Lower lobe of right lung (tissue), 2 donors: ENCODE results near the gene ST6GALNAC3. TPM values are rescaled to one million over a fixed set of nuclear protein-coding genes. Genes with fewer than 3 reads are reported as not detected.

Source experiments
- ATAC-seq, 2 donors: fragments of 200-7000 bp; cut with Tn5 transposase; one replicate each; pipeline ENCODE4 v1.9.1; 2020 to 2022; ENCODE audit warnings: mild to moderate bottlenecking in 2 of 2, moderate library complexity in 2 of 2
- DNase-seq: peaks from one replicate; pipeline ENCODE4 v3.0.0-alpha.2; 2020
- H3K27ac ChIP-seq: fragments of 200-600 bp; one replicate; pipeline ENCODE4 v1.8.0; 2022
- H3K27me3 ChIP-seq: fragments of 200-600 bp; one replicate; pipeline ENCODE4 v1.8.0; 2022; ENCODE audit warnings: low read depth
- H3K36me3 ChIP-seq: fragments of 200-600 bp; one replicate; pipeline ENCODE4 v1.8.0; 2022; ENCODE audit warnings: mild to moderate bottlenecking
- H3K4me1 ChIP-seq: fragments of 200-600 bp; one replicate; pipeline ENCODE4 v1.8.0; 2022
- H3K4me3 ChIP-seq: fragments of 200-600 bp; one replicate; pipeline ENCODE4 v1.8.0; 2022; ENCODE audit warnings: mild to moderate bottlenecking
- H3K9me3 ChIP-seq: fragments of 200-600 bp; one replicate; pipeline ENCODE4 v1.8.0; 2022
- CTCF ChIP-seq: fragments of 200-600 bp; IDR thresholded peaks from one replicate; pipeline ENCODE4 v1.8.0; 2022; ENCODE audit warnings: antibody characterized with exemption, mild to moderate bottlenecking
- intact Hi-C: fragments of 100-400 bp; cut with DNase I; formaldehyde crosslinking; loops from one replicate; pipeline ENCODE4 v1.11.0; 2022
- total RNA-seq: library from RNA; stranded (reverse); fragmentation: NEBNext Ultra II Directional; extraction: Animal tissue kit (Norgen Biotek cat#: 25700); gene quantifications from one replicate; pipeline ENCODE4 v1.2.1, GENCODE V29; 2021
- donor health status: DM: no; HTN: yes; CAD: no; lungs with severe emphysema.

The ST6GALNAC3 gene
- total RNA-seq, 1 donor from 2014 or later = 8.8 TPM

DNA sequence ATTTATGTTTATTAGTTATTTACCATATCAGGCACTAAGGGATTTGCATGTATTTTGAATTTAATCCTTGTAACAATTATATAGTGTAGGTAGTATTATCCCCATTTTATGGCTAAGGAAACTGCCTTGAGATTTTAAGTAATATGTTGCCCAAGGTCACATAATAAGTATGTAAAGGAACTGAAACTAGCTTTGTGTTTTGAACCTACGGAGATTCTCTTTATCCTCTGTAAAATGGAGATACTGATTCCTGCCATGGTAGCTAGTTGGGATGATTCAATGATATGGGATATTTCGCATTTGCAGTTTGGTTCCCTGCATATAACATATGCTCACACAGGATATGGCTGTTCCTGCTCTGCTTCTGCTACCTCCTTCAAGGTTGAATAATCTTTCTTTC, 144.3 kb downstream of the ST6GALNAC3 start:
- ATAC-seq = no peak
- Histone ChIP-seq H3K4me1 (no peaks in the 10 kb centered on the region), H3K27ac (no peak overlapping the region), H3K36me3 (no peaks in the 10 kb centered on the region), H3K9me3 (no peaks in the 10 kb centered on the region), H3K4me3 (no peak overlapping the region), H3K27me3 (no peaks in the 10 kb centered on the region)
- no peak for TF ChIP-seq CTCF
- DNase-seq = no peak
- intact Hi-C loops = no loop called here

DNA sequence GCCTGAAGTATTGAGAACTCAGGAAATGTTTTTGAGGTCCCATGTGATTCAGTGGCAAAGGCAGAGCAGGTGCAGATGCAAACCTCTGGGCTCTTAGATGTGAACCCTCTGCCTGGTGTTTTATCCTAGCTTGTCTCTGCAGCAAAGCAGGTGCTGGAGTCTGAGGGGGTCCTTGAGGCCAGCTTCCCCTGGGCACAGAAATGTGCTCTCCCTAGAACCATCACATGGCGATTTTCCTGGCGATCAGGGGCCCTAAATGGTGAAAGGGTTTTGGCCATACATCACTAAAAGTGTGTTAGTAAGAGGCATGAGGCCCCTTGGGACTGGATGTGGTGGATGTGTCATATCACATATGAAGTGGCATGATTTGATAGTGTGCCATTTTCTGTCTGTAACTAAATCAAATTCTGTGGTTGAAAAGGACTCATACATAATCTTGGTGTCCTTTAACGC, 144.8 kb downstream of the ST6GALNAC3 start:
- no peak for DNase-seq

DNA sequence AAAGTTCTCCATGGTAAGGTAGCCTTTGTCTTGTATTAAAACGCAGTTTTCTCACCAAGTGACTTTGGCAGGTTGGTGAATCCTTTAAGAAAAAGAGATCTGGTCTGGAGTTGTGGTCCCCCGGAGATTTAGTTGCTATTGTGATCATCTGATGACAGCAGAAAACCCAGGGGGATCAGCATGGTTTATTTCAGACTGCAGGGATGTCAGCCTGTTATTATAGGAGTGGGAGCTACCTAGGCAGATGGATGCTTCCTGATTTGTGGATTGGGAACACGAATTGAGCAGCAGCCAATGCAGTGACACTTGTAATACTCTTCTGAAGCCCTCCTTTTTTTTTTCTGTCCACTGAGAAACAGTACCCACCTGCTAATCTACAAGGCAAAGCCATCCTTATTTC, 150.2 kb downstream of the ST6GALNAC3 start:
- Histone ChIP-seq H3K27me3 (no peaks in the 10 kb centered on the region), H3K4me1 (no peaks in the 10 kb centered on the region), H3K27ac (no peak overlapping the region), H3K9me3 (no peaks in the 10 kb centered on the region), H3K4me3 (no peak overlapping the region), H3K36me3 (no peaks in the 10 kb centered on the region)
- TF ChIP-seq CTCF = no peak
- ATAC-seq = no peak
- intact Hi-C loops = no loop called here
- no peak for DNase-seq

More for the DNA sequence above, 144.8 kb downstream of the ST6GALNAC3 start:
- TF ChIP-seq CTCF = no peak
- no peak overlapping the region for H3K4me3 ChIP-seq
- no peaks in the 10 kb centered on the region for H3K27me3 ChIP-seq
- no peak overlapping the region for H3K27ac ChIP-seq
- no peaks in the 10 kb centered on the region for H3K9me3 ChIP-seq
- H3K4me1 ChIP-seq = no peaks in the 10 kb centered on the region
- no peaks in the 10 kb centered on the region for H3K36me3 ChIP-seq
- no peak for ATAC-seq
- intact Hi-C loops = no loop called here

DNA sequence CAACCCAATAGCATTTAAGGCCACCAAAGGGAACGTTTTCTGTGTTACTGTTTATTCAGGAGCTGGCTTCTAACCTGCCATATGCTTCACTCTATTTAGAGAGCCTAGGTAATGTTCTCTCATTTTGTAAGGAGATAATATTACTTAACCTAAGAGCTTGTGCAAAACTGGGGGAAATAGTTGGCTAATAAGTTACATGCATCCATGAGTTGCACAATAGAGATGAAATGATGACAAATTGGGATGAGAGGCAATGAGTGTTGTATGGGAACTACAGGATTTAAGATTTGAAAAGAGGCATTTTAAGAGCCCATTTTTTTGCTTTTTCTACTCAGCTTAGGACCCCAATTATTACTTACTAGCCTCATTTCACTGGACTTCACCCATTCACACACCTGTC, 151.0 kb downstream of the ST6GALNAC3 start:
- Histone ChIP-seq H3K9me3 (no peaks in the 10 kb centered on the region), H3K27ac (no peak overlapping the region)
- intact Hi-C loops = no loop called here

DNA sequence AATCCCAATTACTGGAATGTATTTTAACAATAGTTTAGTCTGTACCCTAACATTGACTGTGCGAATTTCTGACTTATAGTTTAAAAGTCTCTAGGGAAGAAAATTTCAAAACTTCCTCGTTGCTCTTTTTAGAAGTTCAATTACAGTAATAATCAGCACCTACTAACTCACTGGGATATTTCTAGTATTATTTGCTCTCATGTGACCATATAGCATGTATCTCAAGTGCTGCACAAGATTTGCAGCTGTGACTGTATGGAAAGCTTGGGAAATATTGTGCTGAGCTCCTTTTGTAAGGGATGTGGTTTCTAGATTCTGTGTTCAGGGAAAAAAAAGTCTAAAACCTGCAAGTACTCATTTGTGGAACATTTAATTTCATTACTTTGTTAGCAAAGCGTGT, 153.1 kb downstream of the ST6GALNAC3 start:
- TF ChIP-seq CTCF = no peak
- no peak for ATAC-seq
- Histone ChIP-seq H3K4me1 (no peaks in the 10 kb centered on the region), H3K27me3 (no peaks in the 10 kb centered on the region), H3K27ac (no peak overlapping the region), H3K9me3 (no peaks in the 10 kb centered on the region), H3K4me3 (no peak overlapping the region), H3K36me3 (no peaks in the 10 kb centered on the region)
- intact Hi-C loops = no loop called here
- no peak for DNase-seq

More for the DNA sequence above, 151.0 kb downstream of the ST6GALNAC3 start:
- H3K4me1 ChIP-seq = no peaks in the 10 kb centered on the region
- H3K27me3 ChIP-seq = no peaks in the 10 kb centered on the region
- DNase-seq = no peak
- TF ChIP-seq CTCF = no peak
- no peaks in the 10 kb centered on the region for H3K36me3 ChIP-seq
- H3K4me3 ChIP-seq = no peak overlapping the region
- ATAC-seq = no peak
